ENCODE results near the gene TFAP2B. TPM values are rescaled to one million over a fixed set of nuclear protein-coding genes. Genes with fewer than 3 reads are reported as not detected.

Gene TFAP2B
- total RNA-seq, 1 donor from 2014 or later: not detected

DNA sequence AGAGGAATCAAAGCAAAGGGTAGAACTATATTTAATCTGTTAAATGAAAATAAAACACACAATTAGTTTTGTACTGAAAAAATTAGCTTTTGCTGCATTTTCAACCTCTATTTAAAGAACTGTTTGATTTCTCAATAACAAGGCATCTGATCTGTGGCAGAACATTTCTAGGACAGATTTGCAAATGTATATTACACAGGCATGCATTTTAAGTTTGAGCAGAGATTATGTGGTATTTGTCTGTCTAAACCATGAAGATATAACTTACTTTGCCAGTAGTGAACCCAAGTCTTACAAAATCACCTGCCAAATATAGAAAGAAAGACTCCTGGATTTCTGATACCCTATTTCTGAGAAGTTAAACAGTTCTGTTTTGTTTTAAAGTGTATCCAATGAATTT, 71.9 kb downstream of the TFAP2B start:
- DNase-seq (no peak), ATAC-seq (ENCODE audit: poor library complexity) (no peak)
- intact Hi-C loops (cut with DNase I): no loop called here

DNA sequence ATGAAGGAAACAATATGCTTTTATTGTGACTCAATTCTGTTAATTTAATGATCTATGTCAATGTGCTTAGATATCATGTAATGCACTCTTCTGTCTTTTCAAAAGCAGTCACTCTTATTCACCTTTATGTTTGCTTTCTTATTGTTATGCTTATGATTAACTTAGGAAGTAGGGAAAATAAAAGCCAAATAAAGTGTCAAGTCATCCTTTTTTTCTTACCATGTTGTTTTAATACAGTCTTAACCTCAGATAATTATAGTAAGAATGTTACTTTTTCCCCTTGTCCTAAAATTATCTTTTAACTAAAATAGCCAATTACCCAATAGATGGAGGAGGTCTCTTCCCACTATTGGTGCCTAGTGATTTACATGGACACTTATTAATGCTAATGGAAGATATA, 72.6 kb downstream of the TFAP2B start:
- DNase-seq (no peak), ATAC-seq (ENCODE audit: poor library complexity) (no peak)
- intact Hi-C loops (cut with DNase I): no loop called here

Other genes with a start within 250 kb of the TFAP2B start
- not detected for gene TFAP2D, start 105.3 kb upstream of the TFAP2B start, total RNA-seq